HG03342 (cell line): ENCODE data around the gene CTXND2.
"Not testable (repeated sequence)": the region's sequence is repeated elsewhere in the genome, so short reads cannot be mapped to it uniquely, and the experiment has no call there.

Source experiments
- ATAC-seq: cut with Tn5 transposase; IDR thresholded peaks from one replicate; pipeline ENCODE4 v1.9.1; 2021; ENCODE audit warnings: mild to moderate bottlenecking, moderate library complexity; ENCODE audit not compliant: unreplicated experiment

CTXND2 gene

DNA sequence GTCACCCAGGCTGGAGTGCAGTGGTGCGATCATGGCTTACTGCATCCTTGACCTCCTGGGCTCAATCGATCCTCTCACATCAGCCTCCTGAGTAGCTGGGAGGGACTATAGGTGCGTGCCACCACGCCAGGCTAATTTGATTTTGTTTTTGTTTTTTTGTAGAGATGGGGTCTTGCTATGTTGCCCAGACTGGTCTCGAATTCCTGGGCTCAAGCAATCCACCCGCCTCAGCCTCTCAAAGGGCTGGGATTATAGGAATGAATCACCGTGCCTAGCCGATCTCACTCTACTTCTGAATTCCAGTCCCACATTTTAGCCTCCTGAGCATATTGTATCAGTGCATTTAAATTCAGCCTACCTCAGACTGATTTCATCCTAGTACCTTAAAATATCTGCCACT lies 1.8 kb downstream of the CTXND2 start:
- no peak for ATAC-seq

DNA sequence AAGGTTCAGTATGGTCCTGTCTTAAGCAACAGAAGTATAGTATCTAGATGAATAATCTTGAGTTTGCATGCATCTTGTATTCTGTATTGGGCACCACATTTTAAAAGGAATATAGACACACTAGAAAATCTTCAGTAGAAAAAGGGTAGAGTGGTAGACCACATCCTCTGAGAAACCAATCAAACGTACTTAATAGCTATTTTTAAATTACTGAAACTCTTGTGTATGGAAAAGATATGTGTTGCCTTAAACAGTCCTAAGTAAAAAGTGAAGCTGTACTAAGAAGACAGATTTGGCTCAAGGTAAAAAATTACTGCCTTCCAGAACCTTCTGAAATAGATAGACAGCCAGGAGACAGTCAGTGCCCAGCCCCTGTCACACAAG lies 3.1 kb downstream of the CTXND2 start:
- no peak for ATAC-seq

DNA sequence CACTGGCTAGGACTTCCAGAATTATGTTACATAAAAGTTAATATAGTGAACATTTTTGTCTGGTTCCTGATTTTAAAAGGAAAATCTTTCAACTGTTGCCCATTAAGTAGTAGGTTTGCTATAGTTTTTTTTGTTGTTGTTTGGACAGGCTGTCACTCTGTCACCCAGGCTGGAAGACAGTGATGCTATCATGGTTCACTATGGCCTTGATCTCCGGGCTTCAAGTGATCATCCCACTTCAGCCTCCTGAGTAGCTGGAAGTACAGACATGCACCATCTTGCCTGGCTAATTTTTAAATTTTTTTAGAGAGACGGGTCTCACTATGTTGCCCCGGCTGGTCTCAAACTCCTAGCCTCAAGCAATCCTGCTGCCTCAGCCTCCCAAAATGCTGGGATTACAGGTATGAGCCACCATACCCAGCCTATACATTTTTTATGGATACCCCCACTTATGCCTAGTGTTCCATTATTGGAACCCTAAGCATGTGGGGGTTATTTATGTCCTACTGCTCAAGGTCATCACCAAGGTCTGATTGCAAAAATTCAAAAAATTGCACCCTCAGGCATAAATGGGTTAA lies 6.5 kb downstream of the CTXND2 start:
- ATAC-seq: no peak

DNA sequence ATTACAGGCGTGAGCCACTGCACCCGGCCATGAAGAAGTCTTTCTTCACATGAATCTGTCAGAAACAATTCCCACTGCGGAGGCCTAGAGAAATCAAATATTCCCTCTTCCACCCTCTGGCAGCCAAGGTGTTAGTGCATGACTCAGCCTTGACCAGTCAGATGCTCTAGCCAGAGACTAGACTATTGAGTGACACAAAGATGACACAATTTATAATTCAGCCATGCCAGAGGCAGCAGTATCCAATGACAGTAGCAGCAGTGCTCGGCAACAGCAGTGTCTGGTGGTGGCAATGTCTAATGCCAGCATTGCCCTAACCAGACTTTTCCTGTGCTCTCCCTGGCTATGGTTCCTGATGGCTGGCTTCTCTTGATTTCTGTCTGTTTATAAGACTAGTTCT lies 8.7 kb downstream of the CTXND2 start:
- no peak for ATAC-seq

DNA sequence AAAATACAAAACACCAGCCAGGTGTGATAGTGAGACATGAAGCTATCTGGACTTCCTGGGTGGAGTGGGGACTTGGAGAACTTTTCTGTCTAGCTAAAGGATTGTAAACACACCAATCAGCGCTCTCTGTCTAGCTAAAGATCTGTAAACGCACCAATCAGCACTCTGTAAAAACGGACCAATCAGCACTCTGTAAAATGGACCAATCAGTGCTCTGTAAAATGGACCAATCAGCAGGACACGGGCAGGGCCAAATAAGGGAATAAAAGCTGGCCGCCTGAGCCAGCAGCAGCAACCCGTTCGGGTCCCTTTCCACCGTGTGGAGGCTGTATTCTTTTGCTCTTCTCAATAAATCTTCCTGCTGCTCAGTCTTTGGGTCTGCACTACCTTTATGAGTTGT lies 12.9 kb downstream of the CTXND2 start:
- ATAC-seq: not testable (repeated sequence)

DNA sequence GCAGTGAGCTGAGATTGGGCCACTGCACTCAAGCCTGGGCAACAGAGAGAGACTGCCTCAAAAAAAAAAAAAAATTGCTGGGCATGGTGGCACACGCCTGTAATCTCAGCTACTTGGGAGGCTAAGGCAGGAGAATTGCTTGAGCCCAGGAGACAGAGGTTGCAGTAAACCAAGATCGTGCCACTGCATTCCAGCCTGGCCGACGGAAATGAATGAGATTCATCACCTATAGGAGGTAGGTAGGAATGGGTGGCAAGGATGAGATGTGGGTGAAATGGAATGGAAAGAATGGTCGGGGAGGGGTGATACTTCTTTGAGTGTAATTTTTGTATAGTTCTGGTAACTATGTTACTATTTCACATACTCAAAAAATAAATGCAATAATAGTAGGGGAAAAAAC lies 15.4 kb downstream of the CTXND2 start:
- no peak for ATAC-seq

DNA sequence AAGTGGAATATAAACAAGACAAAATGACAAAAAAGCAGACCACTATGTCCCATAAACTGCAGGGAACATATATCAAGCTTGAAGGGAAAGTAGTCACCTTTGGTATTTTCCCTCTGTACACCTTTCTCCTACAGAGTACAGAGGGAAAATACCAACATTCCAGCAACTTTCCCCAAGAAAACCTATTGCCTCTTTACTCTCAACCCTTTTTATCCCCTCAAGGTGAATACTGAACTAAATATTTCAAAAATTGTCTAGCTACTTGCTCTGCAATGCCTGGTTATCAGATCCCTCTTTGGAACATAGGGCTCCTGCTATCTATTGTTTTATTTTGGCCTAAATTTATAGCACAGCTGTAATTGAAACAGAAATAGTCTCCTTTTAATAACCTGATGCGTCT lies 15.8 kb downstream of the CTXND2 start:
- no peak for ATAC-seq

DNA sequence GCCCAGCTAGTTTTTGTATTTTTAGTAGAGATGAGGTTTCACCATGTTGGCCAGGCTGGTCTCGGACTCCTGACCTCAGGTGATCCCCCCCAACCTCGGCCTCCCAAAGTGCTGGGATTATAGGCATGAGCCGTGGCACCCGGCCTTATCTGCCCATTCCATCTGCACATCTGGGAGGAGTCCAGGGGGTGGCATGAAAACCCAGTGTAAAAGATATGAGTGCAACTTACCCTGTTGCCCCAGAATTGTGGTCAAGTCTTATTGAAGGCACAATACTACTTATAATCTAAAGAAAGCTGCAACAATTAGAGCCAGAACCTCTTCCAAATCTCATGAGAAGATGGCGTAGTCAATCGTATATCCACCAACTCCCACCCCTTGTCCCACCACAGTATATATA lies 18.4 kb downstream of the CTXND2 start:
- ATAC-seq: no peak

DNA sequence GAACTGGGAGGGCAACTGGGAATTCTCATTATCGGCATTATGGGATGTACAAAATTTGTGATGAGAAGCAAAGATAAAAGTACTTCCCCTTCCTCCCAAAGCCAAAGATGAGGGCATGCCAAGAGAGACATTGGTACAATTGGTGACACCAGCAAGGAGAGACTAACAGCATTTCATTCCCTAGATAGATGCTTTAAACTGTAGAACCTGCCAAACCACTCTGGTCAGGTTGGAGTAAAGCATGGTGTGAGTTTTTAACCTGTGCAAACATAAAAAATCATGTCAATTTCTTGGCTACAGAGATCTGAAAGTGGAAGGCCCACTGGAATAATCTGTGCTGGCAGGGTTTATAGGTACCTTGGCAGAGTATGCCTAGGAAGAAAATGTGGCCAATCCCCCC lies 19.4 kb downstream of the CTXND2 start:
- no peak for ATAC-seq

DNA sequence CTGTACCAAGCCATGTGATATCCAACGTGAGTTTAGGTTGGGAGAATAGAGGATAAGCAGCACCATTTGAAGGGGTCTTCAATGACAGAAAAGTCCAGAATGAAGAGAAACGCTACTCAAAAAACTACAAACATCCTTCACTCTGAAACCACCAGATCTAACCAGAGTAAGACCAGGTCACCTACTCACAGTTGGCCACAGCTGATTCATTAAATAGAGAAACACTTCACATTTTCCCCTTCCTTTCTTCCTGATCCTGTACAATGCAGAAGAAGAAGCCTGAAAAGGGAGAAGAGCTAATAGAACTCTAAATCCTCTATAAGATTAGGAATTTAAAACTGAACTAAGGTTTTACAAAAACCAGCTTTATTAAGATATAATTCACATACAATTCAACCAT lies 19.9 kb downstream of the CTXND2 start:
- no peak for ATAC-seq

DNA sequence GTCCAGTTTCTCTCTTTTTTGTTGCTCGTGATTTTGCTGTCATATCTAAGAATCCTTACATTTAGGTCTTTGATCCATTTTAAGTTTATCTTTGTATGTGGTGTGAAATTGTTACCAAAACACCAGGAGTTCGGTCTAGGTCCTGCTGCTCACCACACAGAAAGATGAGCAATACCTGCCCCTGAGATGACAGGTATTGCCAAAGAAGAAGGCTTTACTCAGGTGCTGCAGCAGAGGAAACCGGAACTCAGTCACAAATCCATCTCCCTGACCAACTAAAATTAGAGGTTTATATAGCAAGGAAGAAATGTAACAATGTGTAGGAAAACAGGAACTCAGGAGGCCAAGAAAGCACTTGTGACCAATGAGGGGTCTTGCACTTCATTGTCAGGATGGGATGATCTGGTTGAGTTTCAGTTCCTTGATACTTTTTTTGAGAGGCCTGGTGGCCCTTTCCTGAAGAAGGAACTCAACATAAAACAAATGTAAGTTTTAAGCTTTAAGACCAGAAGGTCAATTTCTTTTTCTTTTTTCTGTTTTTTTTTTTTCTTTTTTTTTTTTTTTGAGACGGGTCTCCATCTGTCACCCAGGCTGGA lies 22.7 kb downstream of the CTXND2 start:
- no peak for ATAC-seq

DNA sequence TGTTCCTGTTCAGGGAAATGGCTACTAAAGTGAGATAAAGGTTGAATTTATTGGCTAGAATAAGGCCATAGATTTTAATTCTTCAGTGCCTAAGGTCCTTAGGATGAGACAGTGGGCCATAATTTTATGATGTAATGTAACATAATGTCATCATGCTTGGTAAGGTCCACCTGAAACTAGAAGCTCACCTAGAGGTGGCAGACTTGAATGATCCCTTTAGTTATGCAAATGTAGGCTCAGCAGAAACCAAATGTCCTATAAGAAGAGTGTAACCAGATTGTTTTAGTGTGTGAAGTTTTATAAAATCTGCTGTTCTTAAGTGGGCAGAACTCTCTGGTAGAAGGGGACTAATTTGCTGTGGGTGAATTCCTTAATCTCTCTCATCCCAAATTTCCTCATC lies 25.7 kb downstream of the CTXND2 start:
- no peak for ATAC-seq

DNA sequence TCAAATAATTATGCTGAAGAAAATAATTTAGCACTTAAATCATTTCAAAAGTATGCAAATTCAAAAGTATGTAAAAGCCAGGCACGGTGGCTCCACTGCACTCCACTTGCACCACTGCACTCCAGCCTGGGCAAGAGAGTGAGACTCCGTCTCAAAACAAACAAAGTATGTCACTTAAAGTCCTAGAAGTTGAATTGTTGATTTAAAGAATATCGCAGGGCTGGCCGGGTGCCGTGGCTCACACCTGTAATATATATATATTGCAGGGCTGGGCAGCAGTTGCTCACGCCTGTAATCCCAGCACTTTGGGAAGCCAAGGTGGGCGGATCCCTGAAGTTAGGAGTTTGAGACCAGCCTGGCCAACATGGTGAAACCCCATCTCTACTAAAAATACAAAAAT lies 30.5 kb downstream of the CTXND2 start:
- ATAC-seq: no peak

DNA sequence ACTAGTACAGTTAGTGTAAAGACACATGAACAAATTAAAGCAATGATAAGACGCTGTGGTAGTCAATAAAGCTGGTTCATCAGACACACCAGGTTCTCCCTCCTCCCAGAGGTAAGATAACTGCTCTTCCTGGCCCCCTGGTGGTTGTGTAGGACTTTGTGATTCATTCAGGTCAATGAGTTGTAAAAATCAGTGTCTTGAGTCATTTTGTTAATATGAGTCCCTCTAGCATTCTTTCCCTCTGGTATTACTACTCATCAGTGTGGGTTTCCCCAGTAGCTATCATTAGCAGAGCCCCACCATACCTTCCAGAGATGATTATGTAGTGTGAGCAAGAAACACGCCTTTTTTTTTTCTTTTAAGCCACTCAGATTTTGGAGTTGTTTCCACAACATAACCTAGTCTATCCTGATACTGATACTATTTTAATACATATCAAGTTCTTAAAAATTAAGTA lies 35.6 kb downstream of the CTXND2 start:
- ATAC-seq: peak; percentile 41

DNA sequence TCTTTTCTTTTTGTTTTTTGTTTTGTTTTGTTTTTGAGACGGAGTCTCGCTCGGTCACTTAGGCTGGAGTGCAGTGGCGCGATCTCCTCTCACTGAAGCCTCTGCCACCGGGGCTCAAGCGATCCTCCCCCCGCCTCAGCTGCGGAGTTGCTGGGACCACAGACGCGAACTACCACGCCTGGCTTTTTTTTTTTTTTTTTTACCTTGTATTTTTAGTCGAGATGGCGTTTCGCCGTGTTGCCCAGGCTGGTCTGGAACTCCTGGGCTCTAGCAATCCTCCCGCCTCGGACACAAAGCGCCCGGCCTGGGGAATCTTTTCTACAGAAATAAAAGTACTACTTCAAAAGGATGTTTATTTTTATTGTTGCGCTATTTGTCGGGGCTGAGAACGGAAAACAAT lies 38.1 kb downstream of the CTXND2 start:
- no peak for ATAC-seq

DNA sequence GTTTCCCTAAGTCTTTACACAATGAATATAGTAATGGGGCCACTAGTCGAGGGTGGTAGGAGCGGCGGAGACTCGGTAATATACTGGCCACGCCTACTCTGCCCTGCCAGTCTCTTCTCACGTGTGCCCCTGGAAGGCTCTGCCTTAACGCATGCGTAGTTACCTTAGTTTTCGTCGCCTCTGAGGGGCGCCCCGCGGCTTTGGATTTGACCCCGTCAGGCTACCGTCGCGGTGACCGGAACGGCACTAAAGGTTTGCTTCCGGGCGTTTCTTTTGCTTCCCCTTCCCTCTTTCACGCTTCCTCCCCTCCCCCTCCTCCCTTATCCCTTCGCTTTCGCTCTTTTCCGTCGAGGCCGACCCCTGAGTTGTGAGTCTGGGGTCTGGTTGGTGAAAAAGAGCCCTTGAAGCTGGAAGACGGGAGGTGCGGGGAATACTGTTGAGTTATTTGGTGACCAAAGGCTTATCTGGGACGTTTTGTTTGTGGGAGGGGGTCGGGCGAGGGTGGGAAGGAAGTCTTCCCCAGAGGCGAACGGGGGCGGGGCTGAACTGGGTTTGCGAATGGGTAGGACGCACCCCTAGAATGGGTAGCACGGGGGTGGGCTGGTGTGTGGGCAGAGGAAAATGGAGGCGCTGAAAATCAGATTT lies 39.3 kb downstream of the CTXND2 start, which contains the start of gene SETDB1:
Gene SETDB1 (plus strand): TSS at position 267 of the 645 bp plus-strand sequence. CDS start 1,352 bp downstream, outside the sequence.
- ATAC-seq: peak; percentile 82

DNA sequence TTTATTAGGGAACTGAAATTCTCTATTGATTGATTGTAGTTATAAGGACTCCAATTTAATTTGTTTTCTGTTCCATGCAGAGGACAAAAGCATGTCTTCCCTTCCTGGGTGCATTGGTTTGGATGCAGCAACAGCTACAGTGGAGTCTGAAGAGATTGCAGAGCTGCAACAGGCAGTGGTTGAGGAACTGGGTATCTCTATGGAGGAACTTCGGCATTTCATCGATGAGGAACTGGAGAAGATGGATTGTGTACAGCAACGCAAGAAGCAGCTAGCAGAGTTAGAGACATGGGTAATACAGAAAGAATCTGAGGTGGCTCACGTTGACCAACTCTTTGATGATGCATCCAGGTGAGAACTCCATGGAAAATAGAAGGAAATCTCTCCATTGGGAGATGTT lies 40.7 kb downstream of the CTXND2 start:
- ATAC-seq: no peak

DNA sequence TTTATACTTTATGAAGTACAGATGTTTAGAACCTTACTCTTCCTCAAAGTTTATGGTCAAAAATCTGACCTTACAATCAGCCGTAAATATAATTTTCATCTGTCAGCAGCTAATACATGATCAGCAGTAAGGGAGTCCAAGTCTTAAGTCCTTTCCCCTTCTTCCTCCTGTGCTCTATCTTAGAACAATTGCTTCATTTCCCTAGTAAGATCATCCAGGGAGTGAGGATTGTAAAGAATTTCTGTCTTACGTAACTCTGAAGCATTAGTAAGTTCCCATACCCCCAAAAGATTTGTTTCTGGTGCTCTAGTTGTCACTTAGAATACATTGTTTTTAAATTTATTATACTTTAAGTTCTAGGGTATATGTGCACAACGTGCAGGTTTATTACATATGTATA lies 41.4 kb downstream of the CTXND2 start:
- ATAC-seq: no peak

DNA sequence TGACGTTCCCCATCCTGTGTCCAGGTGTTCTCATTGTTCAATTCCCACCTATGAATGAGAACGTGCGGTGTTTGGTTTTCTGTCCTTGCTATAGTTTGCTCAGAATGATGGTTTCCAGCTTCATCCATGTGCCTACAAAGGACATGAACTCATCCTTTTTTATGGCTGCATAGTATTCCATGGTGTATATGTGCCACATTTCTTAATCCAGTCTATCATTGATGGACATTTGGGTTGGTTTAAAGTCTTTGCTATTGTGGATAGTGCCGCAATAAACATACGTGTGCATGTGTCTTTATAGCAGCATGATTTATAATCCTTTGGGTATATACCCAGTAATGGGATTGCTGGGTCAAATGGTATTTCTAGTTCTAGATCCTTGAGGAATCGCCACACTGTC lies 41.8 kb downstream of the CTXND2 start:
- ATAC-seq: not testable (repeated sequence)

DNA sequence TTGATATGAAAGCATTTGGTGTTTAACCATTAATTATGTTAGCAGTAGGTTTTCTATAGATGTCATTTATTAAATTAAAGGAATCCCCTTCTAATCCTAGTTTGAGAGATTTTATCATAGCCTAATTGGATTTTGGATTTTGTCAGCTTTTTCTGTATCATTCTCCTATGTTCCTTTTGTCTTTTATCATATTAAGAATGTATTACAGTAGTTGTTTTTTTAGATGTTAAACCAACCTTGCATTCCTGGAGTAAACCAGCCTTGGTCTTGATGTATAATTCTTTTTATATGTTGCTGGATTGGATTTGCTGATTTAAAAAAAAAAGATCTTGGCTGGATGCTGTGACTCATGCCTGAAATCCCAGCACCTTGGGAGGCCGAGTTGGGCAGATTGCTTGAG lies 44.8 kb downstream of the CTXND2 start:
- no peak for ATAC-seq

DNA sequence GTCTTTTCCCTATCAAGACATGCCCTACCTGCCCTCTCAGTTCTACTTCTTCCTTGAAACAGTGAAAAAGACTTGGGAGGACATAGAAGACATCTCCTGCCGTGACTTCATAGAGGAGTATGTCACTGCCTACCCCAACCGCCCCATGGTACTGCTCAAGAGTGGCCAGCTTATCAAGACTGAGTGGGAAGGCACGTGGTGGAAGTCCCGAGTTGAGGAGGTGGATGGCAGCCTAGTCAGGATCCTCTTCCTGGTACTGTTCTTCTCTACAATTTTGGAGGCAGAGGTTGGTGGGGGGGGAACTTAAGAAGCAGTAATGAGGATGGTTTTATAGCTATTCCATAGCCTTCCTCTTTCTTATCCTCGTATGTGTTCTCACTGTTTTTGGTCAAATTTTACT lies 57.9 kb downstream of the CTXND2 start:
- ATAC-seq: no peak

DNA sequence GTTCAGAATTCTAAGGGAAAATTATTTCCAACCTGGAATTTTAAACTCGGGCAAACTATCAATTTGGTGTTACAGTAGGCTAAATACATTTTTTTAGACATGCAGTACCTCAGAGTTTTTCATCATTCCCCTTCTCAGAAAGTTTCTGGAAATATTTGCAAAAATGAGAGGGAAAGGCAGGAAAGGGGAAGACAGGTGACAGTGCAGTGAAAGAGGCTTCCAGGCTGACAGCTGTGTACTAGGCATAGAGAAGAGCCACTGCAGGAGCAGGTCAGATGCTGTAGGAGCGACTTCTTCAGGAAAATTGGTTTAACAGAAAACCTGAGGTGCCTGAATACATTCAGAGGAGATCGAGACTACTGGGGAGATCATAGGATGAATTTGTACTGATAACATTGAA lies 67.8 kb downstream of the CTXND2 start:
- ATAC-seq: no peak

DNA sequence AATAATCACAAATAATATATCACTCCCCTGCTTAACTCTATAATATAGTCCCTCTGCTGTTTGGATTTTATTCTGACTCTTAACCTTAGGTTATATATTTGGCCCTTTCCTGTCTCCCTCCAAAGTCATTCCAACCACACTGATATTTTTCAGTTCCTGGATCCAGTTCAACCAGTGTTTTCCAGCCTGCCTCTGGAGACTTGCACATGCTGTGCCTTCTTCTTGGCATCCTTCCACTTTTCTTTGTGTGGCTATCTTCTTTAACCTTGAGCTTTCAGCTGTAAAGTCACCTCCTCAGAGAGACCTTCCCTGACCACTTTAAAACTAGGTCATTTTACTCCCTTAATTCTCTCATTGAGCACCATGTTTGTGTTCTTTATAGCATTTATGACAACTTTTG lies 68.3 kb downstream of the CTXND2 start:
- ATAC-seq: no peak
